Activated CD8-positive, alpha-beta memory T cell treated with anti-CD3 and anti-CD28 coated beads, Interleukin-2, amount 50 U/mL, for 48 hours (primary cell): ENCODE data around the gene EHD3.
"Not testable (repeated sequence)": the region's sequence is repeated elsewhere in the genome, so short reads cannot be mapped to it uniquely, and the experiment has no call there.

Experiments used
- DNase-seq: peaks from one replicate; pipeline ENCODE4 v3.0.0-alpha.2; 2020

EHD3 gene

GRCh38 chr2:31256611-31257382 lies 22.8 kb downstream of the EHD3 start:
- no peak for DNase-seq

- no peak for DNase-seq
These were observed 24.4 kb downstream of the EHD3 start for GRCh38 chr2:31258351-31258750.

GRCh38 chr2:31259075-31259474 lies 25.1 kb downstream of the EHD3 start:
- DNase-seq, result no peak

- no peak for DNase-seq
These were observed 26.9 kb downstream of the EHD3 start for GRCh38 chr2:31260870-31261269.

GRCh38 chr2:31263636-31264190 lies 29.8 kb downstream of the EHD3 start:
- DNase-seq, result no peak

GRCh38 chr2:31265234-31265633 lies 31.3 kb downstream of the EHD3 start:
- DNase-seq, result no peak

- DNase-seq, result no peak
These were observed 32.9 kb downstream of the EHD3 start for GRCh38 chr2:31266804-31267203.

- no peak for DNase-seq
These were observed 33.6 kb downstream of the EHD3 start for GRCh38 chr2:31267437-31268120.

- DNase-seq, result no peak
These were observed 34.4 kb downstream of the EHD3 start for GRCh38 chr2:31268344-31268743.

GRCh38 chr2:31269087-31269486 lies 35.1 kb downstream of the EHD3 start:
- DNase-seq, result no peak

GRCh38 chr2:31270131-31270530 lies 36.2 kb downstream of the EHD3 start:
- no peak for DNase-seq

GRCh38 chr2:31270822-31271231 lies 36.9 kb downstream of the EHD3 start:
- DNase-seq, result no peak

- no peak for DNase-seq
These were observed 37.9 kb downstream of the EHD3 start for GRCh38 chr2:31271851-31272267.

- no peak for DNase-seq
These were observed 40.6 kb downstream of the EHD3 start for GRCh38 chr2:31274401-31275075.

GRCh38 chr2:31275976-31276375 lies 42.0 kb downstream of the EHD3 start:
- DNase-seq, result no peak

GRCh38 chr2:31277621-31278020 lies 43.7 kb downstream of the EHD3 start:
- no peak for DNase-seq

GRCh38 chr2:31282634-31283033 lies 48.7 kb downstream of the EHD3 start:
- DNase-seq, result no peak

GRCh38 chr2:31283193-31283919 lies 49.4 kb downstream of the EHD3 start:
- not testable (repeated sequence) for DNase-seq

GRCh38 chr2:31284107-31284506 lies 50.2 kb downstream of the EHD3 start:
- DNase-seq, result no peak

- DNase-seq, result no peak
These were observed 52.3 kb downstream of the EHD3 start for GRCh38 chr2:31286230-31286629.

- no peak for DNase-seq
These were observed 53.1 kb downstream of the EHD3 start for GRCh38 chr2:31286961-31287550.

- no peak for DNase-seq
These were observed 53.7 kb downstream of the EHD3 start for GRCh38 chr2:31287654-31288053.

GRCh38 chr2:31294196-31294595 lies 60.2 kb downstream of the EHD3 start:
- no peak for DNase-seq
